Measurements from ENCODE around the gene ZBTB7C. TPM values are rescaled to one million over a fixed set of nuclear protein-coding genes. Genes with fewer than 3 reads are reported as not detected.

The ZBTB7C gene
- total RNA-seq, 1 experiment from 2014 or later: 0.33 TPM

GRCh38 chr18:48153613-48154481 is 255.3 kb downstream of the ZBTB7C start:
- no peak overlapping the region for H2BK20ac ChIP-seq (ENCODE audit: low read depth, low read length, poor library complexity, severe bottlenecking)
- no peak overlapping the region for H2BK120ac ChIP-seq (ENCODE audit: low read depth, low read length, poor library complexity, severe bottlenecking)
- Mint-ChIP-seq H3K9me3 (no peaks in the 10 kb centered on the region), H3K27ac (no peak overlapping the region), H3K4me1 (0 out of 4 replicates have a peak, but pooled peaks cover 0 to 3% of the 10 kb centered on the region in 2 experiments), H3K27me3 (ENCODE audit: low read depth) (peaks cover 42% of the 10 kb centered on the region), H3K36me3 (ENCODE audit: insufficient read depth in 1 of 3, low read depth in 3 of 3) (no peaks in the 10 kb centered on the region), H3K4me3 (no peak overlapping the region)
- no CpG with 5 or more reads among the region's 7 CpGs for WGBS (ENCODE audit: extremely low coverage, insufficient read length, low lambda C conversion rate)
- peak overlapping the region; percentile 0; the same call in 1 of the 2 replicates for H3K14ac ChIP-seq (ENCODE audit: insufficient read depth, low read length)
- no peak overlapping the region for H2BK5ac ChIP-seq (ENCODE audit: insufficient read length, low read length)
- peaks cover 6% of the 10 kb centered on the region; the same call in 1 of the 2 replicates for H3K27me3 ChIP-seq (ENCODE audit: insufficient read depth, low read length)
- no peak overlapping the region for H3K4me2 ChIP-seq (ENCODE audit: insufficient read depth, insufficient read length, low read length)
- no peak overlapping the region for H3K27ac ChIP-seq (ENCODE audit: insufficient read length, low read depth, low read length)
- no peak overlapping the region for H3T11ph ChIP-seq (ENCODE audit: low read length)
- H3K9ac ChIP-seq (ENCODE audit: extremely low read depth, insufficient read length, low read length): no peak overlapping the region
- H4K91ac ChIP-seq (ENCODE audit: insufficient read length, low read depth, low read length): no peak overlapping the region
- H4K5ac ChIP-seq (ENCODE audit: insufficient read length, low read depth, low read length): no peak overlapping the region
- no peak overlapping the region for H2BK15ac ChIP-seq (ENCODE audit: low read depth, low read length)
- no peak overlapping the region for H2AFZ ChIP-seq (ENCODE audit: low read length)
- H2BK12ac ChIP-seq (ENCODE audit: insufficient read length, low read depth, low read length): no peak overlapping the region
- no peaks in the 10 kb centered on the region for H3K23me2 ChIP-seq (ENCODE audit: insufficient read length, low read depth, low read length, poor library complexity, severe bottlenecking)
- DNase-seq: no peak
- no peaks in the 10 kb centered on the region for H3K9me3 ChIP-seq (ENCODE audit: control insufficient read depth, low read depth, low read length)
- H4K20me1 ChIP-seq (ENCODE audit: control insufficient read depth, insufficient read depth, insufficient read length): no peaks in the 10 kb centered on the region
- H3K79me2 ChIP-seq (ENCODE audit: insufficient read depth, low read length): no peaks in the 10 kb centered on the region
- no peak overlapping the region for H3K23ac ChIP-seq (ENCODE audit: insufficient read length, low read depth, low read length)
- no peak overlapping the region for H3K4ac ChIP-seq (ENCODE audit: low read depth, low read length)
- no peak overlapping the region for H2AK5ac ChIP-seq (ENCODE audit: insufficient read length, low read length)
- no peaks in the 10 kb centered on the region for H3K4me1 ChIP-seq (ENCODE audit: insufficient read depth, low read length)
- H4K8ac ChIP-seq (replicated peaks; ENCODE audit: insufficient read length, low read depth, low read length): no peak overlapping the region
- no peak overlapping the region for H3K56ac ChIP-seq (ENCODE audit: insufficient read length, low read depth, low read length)
- no peaks in the 10 kb centered on the region for H3K79me1 ChIP-seq (ENCODE audit: insufficient read depth, low read depth, low read length, poor library complexity, severe bottlenecking)
- H3K18ac ChIP-seq (ENCODE audit: insufficient read length, low read depth, low read length): no peak overlapping the region
- no peak for TF ChIP-seq CTCF (conservative IDR thresholded peaks at IDR 0.05)

Measured in H9 (cell line).